GM19193 (cell line): ENCODE measurements around the gene CAMK1D.

Experiments used
- POLR2A ChIP-seq: IDR thresholded peaks from 4 replicates; pipeline ENCODE4 v1.6.1; 2011; ENCODE audit not compliant: insufficient read depth, insufficient read length; ENCODE audit errors: extremely low read depth

The CAMK1D gene

DNA sequence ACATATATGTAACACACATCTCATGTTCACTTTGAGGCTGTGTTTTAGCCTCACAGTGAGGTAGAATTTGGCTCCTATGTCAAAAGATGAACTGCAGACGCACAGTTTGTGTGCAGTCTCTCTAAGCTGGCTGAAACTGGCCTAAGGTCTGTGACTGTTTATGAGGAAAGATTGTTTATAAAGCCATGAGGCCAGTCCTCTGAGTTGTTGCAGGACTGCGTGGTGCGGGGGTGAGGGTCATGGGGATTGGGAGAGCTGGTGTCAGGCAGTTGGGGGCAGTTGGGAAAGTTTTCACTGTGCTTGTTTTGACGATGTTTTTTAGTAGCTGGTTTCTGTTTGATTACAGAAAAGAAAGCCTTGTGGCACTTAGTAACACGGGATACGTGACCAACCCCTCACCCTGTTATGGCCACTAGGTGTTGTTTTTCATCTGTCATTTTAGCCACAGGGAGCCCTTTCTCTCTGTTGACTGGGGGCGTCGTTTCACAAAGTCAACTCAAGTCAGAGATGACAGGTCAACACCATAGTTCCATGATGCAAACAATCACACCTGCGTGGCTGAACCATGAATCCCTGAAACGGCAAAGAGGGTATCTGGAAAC is 341.3 kb downstream of the CAMK1D start:
- no peak for TF ChIP-seq POLR2A

DNA sequence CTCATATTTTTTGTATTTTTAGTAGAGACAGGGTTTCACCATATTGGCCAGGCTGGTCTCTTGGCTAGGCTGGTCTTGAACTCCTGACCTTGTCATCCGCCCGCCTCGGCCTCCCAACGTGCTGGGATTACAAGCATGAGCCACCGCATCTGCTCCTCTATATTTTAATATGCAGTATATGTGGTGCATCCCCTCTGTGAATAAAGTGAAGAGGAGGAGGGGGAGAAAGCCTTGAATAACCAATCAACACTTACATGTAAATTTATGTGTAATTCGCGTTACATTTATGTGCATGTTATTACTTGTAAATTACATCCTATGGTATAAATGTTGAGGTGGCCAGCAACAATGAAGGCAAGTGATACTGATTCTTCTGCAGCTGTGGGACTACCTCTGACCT is 342.2 kb downstream of the CAMK1D start:
- TF ChIP-seq POLR2A: no peak

- no peak for TF ChIP-seq POLR2A
These were observed 348.4 kb downstream of the CAMK1D start for GRCh38 chr10:12697764-12698163.

DNA sequence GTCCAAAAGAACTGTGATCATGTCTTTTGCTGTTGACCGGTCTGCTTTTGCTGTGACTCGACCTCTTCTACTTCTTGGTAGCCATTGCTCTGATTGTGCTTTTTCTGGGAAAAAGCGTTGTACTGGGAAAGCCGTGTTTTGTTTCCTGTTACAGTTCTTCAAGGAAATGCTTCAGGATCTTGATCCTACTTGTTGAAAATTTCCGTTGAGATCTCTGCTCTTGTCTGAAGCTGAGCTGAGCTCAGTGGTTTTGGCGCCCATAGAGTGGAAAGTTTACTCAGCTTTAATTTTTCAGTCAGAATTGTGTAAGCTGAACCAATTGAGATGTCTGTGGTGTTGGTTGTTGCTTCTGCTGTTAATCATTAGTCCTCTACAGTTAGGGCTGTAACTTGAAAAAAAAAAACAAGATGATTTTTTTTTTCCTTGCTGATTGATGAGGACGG is 349.9 kb downstream of the CAMK1D start:
- no peak for TF ChIP-seq POLR2A

- TF ChIP-seq POLR2A: no peak
These were observed 350.6 kb downstream of the CAMK1D start for GRCh38 chr10:12699781-12700556.

- TF ChIP-seq POLR2A: no peak
These were observed 351.2 kb downstream of the CAMK1D start for GRCh38 chr10:12700557-12700874.

GRCh38 chr10:12701696-12702095 is 352.3 kb downstream of the CAMK1D start:
- TF ChIP-seq POLR2A: no peak

DNA sequence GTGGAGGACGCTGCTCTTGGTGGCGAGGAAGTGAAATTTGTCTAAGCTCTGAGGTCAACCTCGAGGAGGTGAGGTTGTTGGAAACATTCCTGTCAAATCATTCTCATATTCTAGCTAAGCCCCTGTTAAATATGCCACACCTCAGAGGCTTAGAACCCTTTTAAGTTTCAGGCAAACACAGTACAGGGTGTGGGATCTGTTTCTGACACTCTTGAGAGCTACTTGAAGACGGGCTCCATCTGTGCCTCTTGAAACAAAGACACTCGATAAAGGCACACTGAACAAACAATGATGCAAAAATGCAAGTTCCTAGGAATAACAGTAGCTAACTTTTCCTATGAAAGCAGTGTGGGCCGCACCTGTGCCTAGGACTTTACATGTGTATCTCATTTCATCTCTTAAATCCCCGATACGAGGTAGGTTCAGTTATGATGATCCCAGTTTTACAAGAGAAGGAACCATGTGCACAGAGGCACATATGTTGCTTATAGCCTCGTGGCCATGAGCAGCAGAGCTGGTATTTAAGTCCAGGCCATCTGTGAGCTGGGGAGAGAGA is 352.9 kb downstream of the CAMK1D start:
- TF ChIP-seq POLR2A: no peak

GRCh38 chr10:12703126-12703525 is 353.8 kb downstream of the CAMK1D start:
- TF ChIP-seq POLR2A: no peak

- TF ChIP-seq POLR2A: no peak
These were observed 354.5 kb downstream of the CAMK1D start for GRCh38 chr10:12703813-12704212.

DNA sequence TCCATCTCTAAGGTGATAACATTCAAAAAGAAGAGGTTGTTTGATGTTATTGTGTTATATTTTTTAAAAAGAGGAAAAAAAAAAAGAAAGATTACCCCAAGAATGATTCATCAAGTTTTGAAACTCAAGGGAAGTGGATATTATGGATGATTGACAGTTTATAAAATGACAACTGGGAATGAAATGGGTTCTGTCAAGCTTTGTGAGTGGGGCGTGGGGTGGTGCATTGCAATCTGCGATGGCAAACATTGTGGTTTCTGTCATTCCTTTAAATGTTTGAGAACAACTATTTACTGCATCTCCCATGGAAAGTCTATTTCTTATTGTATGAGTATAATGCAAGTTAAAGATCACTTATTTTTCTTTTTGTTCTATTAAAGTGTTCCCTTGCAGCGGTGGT is 355.1 kb downstream of the CAMK1D start:
- TF ChIP-seq POLR2A: no peak

GRCh38 chr10:12705943-12706342 is 356.6 kb downstream of the CAMK1D start:
- no peak for TF ChIP-seq POLR2A

- no peak for TF ChIP-seq POLR2A
These were observed 358.3 kb downstream of the CAMK1D start for GRCh38 chr10:12707461-12708185.

GRCh38 chr10:12709000-12709401 is 359.7 kb downstream of the CAMK1D start:
- no peak for TF ChIP-seq POLR2A

DNA sequence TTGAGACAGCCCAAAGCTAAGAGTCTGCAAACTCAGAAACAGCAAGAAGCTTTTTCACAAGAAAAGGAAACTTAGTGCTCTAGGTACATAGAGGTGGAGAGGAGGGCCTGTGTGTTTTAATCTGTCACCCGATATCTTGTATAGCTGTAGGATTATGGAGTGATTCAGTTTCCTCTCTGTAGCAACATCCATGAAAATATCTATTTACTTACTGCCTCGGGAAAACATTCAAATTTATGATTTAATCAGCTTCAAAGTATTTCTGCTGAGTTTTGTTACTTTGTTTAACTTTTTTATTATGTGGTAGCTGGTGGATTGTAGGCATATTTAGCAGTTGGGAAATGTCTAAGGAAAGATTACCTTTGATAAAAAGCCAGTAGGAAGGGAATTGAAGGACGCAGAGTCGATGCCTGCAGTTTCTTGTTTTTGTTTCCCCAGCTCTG is 360.2 kb downstream of the CAMK1D start:
- no peak for TF ChIP-seq POLR2A
